Neural cell (in vitro differentiated cells): ENCODE measurements around the gene SELENOO. TPM values are rescaled to one million over a fixed set of nuclear protein-coding genes. Genes with fewer than 3 reads are reported as not detected.

Experiments used
- H2AFZ ChIP-seq: fragments of 200-600, 300-800 bp; sonication (generic), shearing (Covaris generic); 2 replicates; pipeline ENCODE4 v1.6.0; 2014; ENCODE audit warnings: low read depth, mild to moderate bottlenecking, antibody characterized with exemption, low read length, moderate library complexity
- H3F3A ChIP-seq: fragments of 200-600 bp; shearing (Covaris generic); 2 replicates; pipeline ENCODE4 v1.6.1; 2016; ENCODE audit warnings: mild to moderate bottlenecking, moderate library complexity, mixed read lengths, antibody characterized with exemption, low read length; ENCODE audit not compliant: insufficient read depth, poor library complexity, severe bottlenecking
- H3K27ac ChIP-seq: fragments of 200-600, 300-800 bp; sonication (generic), shearing (Covaris generic); 2 replicates; pipeline ENCODE4 v1.5.1; 2014; ENCODE audit warnings: mild to moderate bottlenecking, low read length, moderate library complexity
- H3K27me3 ChIP-seq: fragments of 300-800, 200-600 bp; sonication (generic), shearing (Covaris generic); 2 replicates; pipeline ENCODE4 v1.6.0; 2014; ENCODE audit warnings: mild to moderate bottlenecking, low read depth, low read length, moderate library complexity; ENCODE audit not compliant: insufficient read depth
- H3K36me3 ChIP-seq: fragments of 300-800, 200-600 bp; sonication (generic), shearing (Covaris generic); 2 replicates; pipeline ENCODE4 v1.5.1; 2014; ENCODE audit warnings: mild to moderate bottlenecking, antibody characterized with exemption, low read length, moderate library complexity; ENCODE audit not compliant: insufficient read depth
- H3K4me2 ChIP-seq: fragments of 300-800, 200-600 bp; sonication (generic), shearing (Covaris generic); 2 replicates; pipeline ENCODE4 v1.6.0; 2014; ENCODE audit warnings: mild to moderate bottlenecking, low read length
- H3K4me3 ChIP-seq: fragments of 300-800, 200-600 bp; sonication (generic), shearing (Covaris generic); 2 replicates; pipeline ENCODE4 v1.5.1; 2014; ENCODE audit warnings: mild to moderate bottlenecking, low read length, moderate library complexity
- H3K79me2 ChIP-seq: fragments of 200-600 bp; shearing (Covaris generic); replicated peaks from 2 replicates; pipeline ENCODE4 v1.6.0; 2014; ENCODE audit warnings: mild to moderate bottlenecking, low read length, moderate library complexity; ENCODE audit not compliant: insufficient read depth
- H3K9ac ChIP-seq: fragments of 300-800, 200-600 bp; sonication (generic), shearing (Covaris generic); 2 replicates; pipeline ENCODE4 v1.6.1; 2016; ENCODE audit warnings: mild to moderate bottlenecking, low read length, mixed read lengths
- H3K9me2 ChIP-seq: fragments of 200-600 bp; shearing (Covaris generic); 2 replicates; pipeline ENCODE4 v1.6.1; 2016; ENCODE audit warnings: mild to moderate bottlenecking, low read length, mixed read lengths; ENCODE audit not compliant: insufficient read depth
- H3K9me3 ChIP-seq: fragments of 200-600, 300-800 bp; sonication (generic), shearing (Covaris generic); 2 replicates; pipeline ENCODE4 v1.6.1; 2016; ENCODE audit warnings: mild to moderate bottlenecking, mixed run types, low read length, moderate library complexity, mixed read lengths
- H4K20me1 ChIP-seq: fragments of 200-600 bp; shearing (Covaris generic); 2 replicates; pipeline ENCODE4 v1.6.1; 2016; ENCODE audit warnings: mild to moderate bottlenecking, mixed run types; ENCODE audit not compliant: insufficient read depth
- EP300 ChIP-seq: fragments of 450-650 bp; conservative IDR thresholded peaks from 2 replicates; pipeline ENCODE4 v1.6.1; 2014; ENCODE audit warnings: antibody characterized with exemption, mild to moderate bottlenecking, moderate library complexity; ENCODE audit not compliant: poor library complexity, severe bottlenecking
- EZH2 ChIP-seq: fragments of 200-600, 300-800 bp; shearing (Covaris generic), sonication (generic); IDR thresholded peaks from 2 replicates; pipeline ENCODE4 v1.6.1; 2014; ENCODE audit warnings: antibody characterized with exemption, low read length, borderline replicate concordance, mild to moderate bottlenecking; ENCODE audit not compliant: insufficient read depth, poor library complexity, severe bottlenecking
- MXI1 ChIP-seq: fragments of 450-650 bp; conservative IDR thresholded peaks from 2 replicates; pipeline ENCODE4 v1.6.1; 2014; ENCODE audit warnings: antibody characterized with exemption, mild to moderate bottlenecking; ENCODE audit not compliant: poor library complexity, severe bottlenecking
- POLR2AphosphoS5 ChIP-seq: IDR thresholded peaks from 2 replicates; pipeline ENCODE4 v1.6.1; 2012
- RAD21 ChIP-seq: fragments of 450-650 bp; conservative IDR thresholded peaks from 2 replicates; pipeline ENCODE4 v1.6.1; 2014; ENCODE audit warnings: antibody characterized with exemption, mild to moderate bottlenecking, moderate library complexity
- SMC3 ChIP-seq: fragments of 450-650 bp; conservative IDR thresholded peaks from 2 replicates; pipeline ENCODE4 v1.6.1; 2014; ENCODE audit warnings: antibody characterized with exemption, mild to moderate bottlenecking, moderate library complexity; ENCODE audit not compliant: poor library complexity
- TAF1 ChIP-seq: IDR thresholded peaks from 2 replicates; pipeline ENCODE4 v1.6.1; 2012; ENCODE audit warnings: low read depth
- polyA plus RNA-seq: library from polyadenylated mRNA; depleted of rRNA; stranded (reverse); fragments of >200 nt; gene quantifications from 2 replicates; pipeline ENCODE4 v1.2.3, GENCODE V29; 2014
- TF ChIP-seq, protein P1 (sequence below): IDR thresholded peaks from 2 replicates; pipeline ENCODE4 v1.6.1; 2012; ENCODE audit warnings: borderline replicate concordance
- TF ChIP-seq, protein P2 (sequence below): fragments of 450-650 bp; IDR thresholded peaks from 2 replicates; pipeline ENCODE4 v1.5.1; 2014; ENCODE audit warnings: antibody characterized with exemption, mild to moderate bottlenecking, moderate library complexity; ENCODE audit not compliant: poor library complexity, severe bottlenecking

The SELENOO gene
- polyA plus RNA-seq, 1 donor from 2014 or later: 42.0 TPM

DNA sequence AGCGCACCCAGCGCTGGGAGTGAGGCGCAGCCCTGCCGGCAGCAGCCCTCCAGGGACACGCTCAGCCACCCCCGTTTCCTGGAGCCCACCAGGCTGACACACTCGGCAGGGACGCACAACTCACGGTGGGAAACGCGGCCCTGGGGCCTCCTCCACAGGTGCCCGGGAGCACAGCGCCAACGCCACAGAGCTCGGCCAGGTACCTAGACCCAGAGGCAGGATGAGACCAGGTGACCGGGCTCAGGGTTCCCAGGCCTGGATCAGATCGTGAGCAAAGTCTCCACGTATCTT, 26.0 kb downstream of the SELENOO start:
- TF ChIP-seq RAD21: no peak
- no peak for TF ChIP-seq EP300
- no peak for TF ChIP-seq POLR2AphosphoS5
- TF ChIP-seq, protein P1, sequence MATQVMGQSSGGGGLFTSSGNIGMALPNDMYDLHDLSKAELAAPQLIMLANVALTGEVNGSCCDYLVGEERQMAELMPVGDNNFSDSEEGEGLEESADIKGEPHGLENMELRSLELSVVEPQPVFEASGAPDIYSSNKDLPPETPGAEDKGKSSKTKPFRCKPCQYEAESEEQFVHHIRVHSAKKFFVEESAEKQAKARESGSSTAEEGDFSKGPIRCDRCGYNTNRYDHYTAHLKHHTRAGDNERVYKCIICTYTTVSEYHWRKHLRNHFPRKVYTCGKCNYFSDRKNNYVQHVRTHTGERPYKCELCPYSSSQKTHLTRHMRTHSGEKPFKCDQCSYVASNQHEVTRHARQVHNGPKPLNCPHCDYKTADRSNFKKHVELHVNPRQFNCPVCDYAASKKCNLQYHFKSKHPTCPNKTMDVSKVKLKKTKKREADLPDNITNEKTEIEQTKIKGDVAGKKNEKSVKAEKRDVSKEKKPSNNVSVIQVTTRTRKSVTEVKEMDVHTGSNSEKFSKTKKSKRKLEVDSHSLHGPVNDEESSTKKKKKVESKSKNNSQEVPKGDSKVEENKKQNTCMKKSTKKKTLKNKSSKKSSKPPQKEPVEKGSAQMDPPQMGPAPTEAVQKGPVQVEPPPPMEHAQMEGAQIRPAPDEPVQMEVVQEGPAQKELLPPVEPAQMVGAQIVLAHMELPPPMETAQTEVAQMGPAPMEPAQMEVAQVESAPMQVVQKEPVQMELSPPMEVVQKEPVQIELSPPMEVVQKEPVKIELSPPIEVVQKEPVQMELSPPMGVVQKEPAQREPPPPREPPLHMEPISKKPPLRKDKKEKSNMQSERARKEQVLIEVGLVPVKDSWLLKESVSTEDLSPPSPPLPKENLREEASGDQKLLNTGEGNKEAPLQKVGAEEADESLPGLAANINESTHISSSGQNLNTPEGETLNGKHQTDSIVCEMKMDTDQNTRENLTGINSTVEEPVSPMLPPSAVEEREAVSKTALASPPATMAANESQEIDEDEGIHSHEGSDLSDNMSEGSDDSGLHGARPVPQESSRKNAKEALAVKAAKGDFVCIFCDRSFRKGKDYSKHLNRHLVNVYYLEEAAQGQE: no peak
- TF ChIP-seq MXI1: no peak
- no peak for TF ChIP-seq SMC3
- no peak for TF ChIP-seq TAF1
- TF ChIP-seq, protein P2, sequence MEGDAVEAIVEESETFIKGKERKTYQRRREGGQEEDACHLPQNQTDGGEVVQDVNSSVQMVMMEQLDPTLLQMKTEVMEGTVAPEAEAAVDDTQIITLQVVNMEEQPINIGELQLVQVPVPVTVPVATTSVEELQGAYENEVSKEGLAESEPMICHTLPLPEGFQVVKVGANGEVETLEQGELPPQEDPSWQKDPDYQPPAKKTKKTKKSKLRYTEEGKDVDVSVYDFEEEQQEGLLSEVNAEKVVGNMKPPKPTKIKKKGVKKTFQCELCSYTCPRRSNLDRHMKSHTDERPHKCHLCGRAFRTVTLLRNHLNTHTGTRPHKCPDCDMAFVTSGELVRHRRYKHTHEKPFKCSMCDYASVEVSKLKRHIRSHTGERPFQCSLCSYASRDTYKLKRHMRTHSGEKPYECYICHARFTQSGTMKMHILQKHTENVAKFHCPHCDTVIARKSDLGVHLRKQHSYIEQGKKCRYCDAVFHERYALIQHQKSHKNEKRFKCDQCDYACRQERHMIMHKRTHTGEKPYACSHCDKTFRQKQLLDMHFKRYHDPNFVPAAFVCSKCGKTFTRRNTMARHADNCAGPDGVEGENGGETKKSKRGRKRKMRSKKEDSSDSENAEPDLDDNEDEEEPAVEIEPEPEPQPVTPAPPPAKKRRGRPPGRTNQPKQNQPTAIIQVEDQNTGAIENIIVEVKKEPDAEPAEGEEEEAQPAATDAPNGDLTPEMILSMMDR: no peak
- no peak for TF ChIP-seq EZH2
- Histone ChIP-seq H3K4me3 (no peak overlapping the region), H3K36me3 (no peaks in the 10 kb centered on the region)

DNA sequence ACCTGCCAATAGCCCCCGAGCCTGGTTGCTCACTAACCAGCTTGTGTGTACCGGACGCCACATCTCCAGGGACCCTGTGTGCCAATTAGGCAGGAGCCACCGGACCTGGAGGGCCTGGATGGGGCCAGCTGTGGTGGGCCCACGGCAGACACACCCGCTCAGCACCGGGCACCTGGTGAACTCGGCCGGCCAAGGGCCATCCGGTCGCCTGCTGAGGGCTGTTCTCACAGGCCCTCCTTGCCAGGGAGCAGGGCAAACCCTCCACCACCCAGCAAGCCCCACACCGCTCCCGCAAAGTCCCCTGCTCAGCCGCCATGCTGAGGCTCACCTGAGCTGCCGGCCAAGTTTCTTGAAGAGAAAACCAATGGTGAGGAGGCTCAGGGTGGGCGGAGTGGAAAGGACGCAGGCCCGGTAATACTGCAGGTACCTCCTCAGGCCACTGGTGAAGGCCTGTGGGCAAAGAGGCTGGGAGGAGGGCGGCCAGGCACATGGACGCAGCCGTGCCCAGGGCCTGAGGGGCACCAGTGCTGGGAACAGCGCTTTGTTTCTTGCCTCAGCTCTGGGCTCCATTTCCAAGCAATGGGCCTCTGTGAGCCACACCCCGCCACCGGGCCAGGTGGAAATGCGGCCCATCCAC, 26.9 kb downstream of the SELENOO start:
- H3F3A ChIP-seq: no peaks in the 10 kb centered on the region
- H3K9me2 ChIP-seq: no peaks in the 10 kb centered on the region
- H3K36me3 ChIP-seq: no peaks in the 10 kb centered on the region
- H3K27ac ChIP-seq: no peak overlapping the region
- no peak overlapping the region for H3K4me3 ChIP-seq
- TF ChIP-seq RAD21: no peak
- no peak for TF ChIP-seq EZH2
- TF ChIP-seq SMC3: no peak
- no peak for TF ChIP-seq EP300
- TF ChIP-seq, protein P1: no peak
- TF ChIP-seq, protein P2: no peak
- TF ChIP-seq MXI1: no peak
- no peak for TF ChIP-seq POLR2AphosphoS5
- no peak for TF ChIP-seq TAF1
- no peaks in the 10 kb centered on the region for H3K9me3 ChIP-seq
- H3K9ac ChIP-seq: no peak overlapping the region
- H3K79me2 ChIP-seq: no peaks in the 10 kb centered on the region
- H2AFZ ChIP-seq: no peak overlapping the region
- H3K4me2 ChIP-seq: no peak overlapping the region
- H4K20me1 ChIP-seq: no peaks in the 10 kb centered on the region
- H3K27me3 ChIP-seq: no peaks in the 10 kb centered on the region

More for the DNA sequence above, 26.0 kb downstream of the SELENOO start:
- H2AFZ ChIP-seq: no peak overlapping the region
- H4K20me1 ChIP-seq: no peaks in the 10 kb centered on the region
- no peaks in the 10 kb centered on the region for H3K9me2 ChIP-seq
- no peaks in the 10 kb centered on the region for H3F3A ChIP-seq
- H3K79me2 ChIP-seq: no peaks in the 10 kb centered on the region
- H3K9ac ChIP-seq: no peak overlapping the region
- no peaks in the 10 kb centered on the region for H3K27me3 ChIP-seq
- no peak overlapping the region for H3K4me2 ChIP-seq
- H3K9me3 ChIP-seq: no peaks in the 10 kb centered on the region
- H3K27ac ChIP-seq: no peak overlapping the region
